Measurements from ENCODE around the gene BEX4.

GRCh38 chrX:103254171-103254824 lies 39.4 kb downstream of the BEX4 start:
- TF ChIP-seq, protein P1, sequence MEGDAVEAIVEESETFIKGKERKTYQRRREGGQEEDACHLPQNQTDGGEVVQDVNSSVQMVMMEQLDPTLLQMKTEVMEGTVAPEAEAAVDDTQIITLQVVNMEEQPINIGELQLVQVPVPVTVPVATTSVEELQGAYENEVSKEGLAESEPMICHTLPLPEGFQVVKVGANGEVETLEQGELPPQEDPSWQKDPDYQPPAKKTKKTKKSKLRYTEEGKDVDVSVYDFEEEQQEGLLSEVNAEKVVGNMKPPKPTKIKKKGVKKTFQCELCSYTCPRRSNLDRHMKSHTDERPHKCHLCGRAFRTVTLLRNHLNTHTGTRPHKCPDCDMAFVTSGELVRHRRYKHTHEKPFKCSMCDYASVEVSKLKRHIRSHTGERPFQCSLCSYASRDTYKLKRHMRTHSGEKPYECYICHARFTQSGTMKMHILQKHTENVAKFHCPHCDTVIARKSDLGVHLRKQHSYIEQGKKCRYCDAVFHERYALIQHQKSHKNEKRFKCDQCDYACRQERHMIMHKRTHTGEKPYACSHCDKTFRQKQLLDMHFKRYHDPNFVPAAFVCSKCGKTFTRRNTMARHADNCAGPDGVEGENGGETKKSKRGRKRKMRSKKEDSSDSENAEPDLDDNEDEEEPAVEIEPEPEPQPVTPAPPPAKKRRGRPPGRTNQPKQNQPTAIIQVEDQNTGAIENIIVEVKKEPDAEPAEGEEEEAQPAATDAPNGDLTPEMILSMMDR (conservative IDR thresholded peaks at IDR 0.05; ENCODE audit: low read depth, low read length), result no peak
- TF ChIP-seq RFX5 (IDR thresholded peaks at IDR 0.05; ENCODE audit: low read depth, low read length), result no peak
- no peak for TF ChIP-seq POLR2A (IDR thresholded peaks at IDR 0.05; ENCODE audit: low read depth, low read length)
- no peak for TF ChIP-seq ELK1 (IDR thresholded peaks at IDR 0.05; ENCODE audit: borderline replicate concordance, low read depth, low read length)
- TF ChIP-seq CHD1 (IDR thresholded peaks at IDR 0.05; ENCODE audit: low read depth, low read length), result no peak
- TF ChIP-seq RCOR1 (IDR thresholded peaks at IDR 0.05; ENCODE audit: insufficient replicate concordance, low read length), result no peak
- TF ChIP-seq CEBPB (IDR thresholded peaks at IDR 0.05; ENCODE audit: low read depth, low read length), result no peak
- no peak for TF ChIP-seq SMC3 (IDR thresholded peaks at IDR 0.05; ENCODE audit: low read depth, low read length)
- no peak for TF ChIP-seq MAFK (IDR thresholded peaks at IDR 0.05; ENCODE audit: low read depth, low read length)
